ENCODE data around the gene CLSTN2.

CLSTN2 gene

GRCh38 chr3:140007911-140008869 is 73.2 kb downstream of the CLSTN2 start:
- Histone ChIP-seq H3K27ac (no peak overlapping the region), H3K4me1 (no peaks in the 10 kb centered on the region), H3K27me3 (no peaks in the 10 kb centered on the region), H3K4me3 (no peak overlapping the region), H3K9me3 (no peaks in the 10 kb centered on the region), H3K36me3 (no peaks in the 10 kb centered on the region)
- TF ChIP-seq, protein P1, sequence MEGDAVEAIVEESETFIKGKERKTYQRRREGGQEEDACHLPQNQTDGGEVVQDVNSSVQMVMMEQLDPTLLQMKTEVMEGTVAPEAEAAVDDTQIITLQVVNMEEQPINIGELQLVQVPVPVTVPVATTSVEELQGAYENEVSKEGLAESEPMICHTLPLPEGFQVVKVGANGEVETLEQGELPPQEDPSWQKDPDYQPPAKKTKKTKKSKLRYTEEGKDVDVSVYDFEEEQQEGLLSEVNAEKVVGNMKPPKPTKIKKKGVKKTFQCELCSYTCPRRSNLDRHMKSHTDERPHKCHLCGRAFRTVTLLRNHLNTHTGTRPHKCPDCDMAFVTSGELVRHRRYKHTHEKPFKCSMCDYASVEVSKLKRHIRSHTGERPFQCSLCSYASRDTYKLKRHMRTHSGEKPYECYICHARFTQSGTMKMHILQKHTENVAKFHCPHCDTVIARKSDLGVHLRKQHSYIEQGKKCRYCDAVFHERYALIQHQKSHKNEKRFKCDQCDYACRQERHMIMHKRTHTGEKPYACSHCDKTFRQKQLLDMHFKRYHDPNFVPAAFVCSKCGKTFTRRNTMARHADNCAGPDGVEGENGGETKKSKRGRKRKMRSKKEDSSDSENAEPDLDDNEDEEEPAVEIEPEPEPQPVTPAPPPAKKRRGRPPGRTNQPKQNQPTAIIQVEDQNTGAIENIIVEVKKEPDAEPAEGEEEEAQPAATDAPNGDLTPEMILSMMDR (IDR thresholded peaks at IDR 0.05), result no peak
- intact Hi-C loops (cut with DNase I; ENCODE audit: low total_unique reads), result no loop called here
- no peak for DNase-seq

DNA sequence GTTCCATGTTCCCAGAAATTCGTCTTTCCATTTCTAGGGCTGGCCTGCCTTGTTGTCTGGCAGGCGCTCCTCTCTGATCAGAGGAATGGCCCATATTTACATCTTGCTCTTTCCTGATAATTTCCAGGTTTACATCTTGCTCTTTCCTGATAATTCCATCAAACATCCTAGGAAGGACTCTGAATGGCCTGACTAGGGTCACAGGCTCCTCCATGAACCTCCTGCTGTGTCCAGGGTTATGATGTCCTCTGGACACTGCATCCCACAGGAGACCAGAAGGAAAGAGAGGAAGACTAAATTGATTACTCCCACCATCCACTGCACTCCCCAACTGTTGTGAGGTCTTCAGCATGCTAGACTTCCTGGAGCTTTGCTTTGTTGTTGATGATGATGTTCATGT is 75.4 kb downstream of the CLSTN2 start:
- no peak overlapping the region for H3K4me3 ChIP-seq
- no peaks in the 10 kb centered on the region for H3K27me3 ChIP-seq
- TF ChIP-seq, protein P1 (IDR thresholded peaks at IDR 0.05), result no peak
- H3K9me3 ChIP-seq, result no peaks in the 10 kb centered on the region
- no peaks in the 10 kb centered on the region for H3K4me1 ChIP-seq
- no peak overlapping the region for H3K27ac ChIP-seq
- DNase-seq, result no peak
- intact Hi-C loops (cut with DNase I; ENCODE audit: low total_unique reads), result no loop called here
- H3K36me3 ChIP-seq, result no peaks in the 10 kb centered on the region

- Histone ChIP-seq H3K9me3 (no peaks in the 10 kb centered on the region), H3K4me1 (no peaks in the 10 kb centered on the region), H3K27me3 (no peaks in the 10 kb centered on the region), H3K36me3 (no peaks in the 10 kb centered on the region), H3K27ac (no peak overlapping the region), H3K4me3 (no peak overlapping the region)
- no peak for DNase-seq
- intact Hi-C loops (cut with DNase I; ENCODE audit: low total_unique reads), result no loop called here
- TF ChIP-seq, protein P1 (IDR thresholded peaks at IDR 0.05), result no peak
Measured at GRCh38 chr3:140011086-140011485, 76.1 kb downstream of the CLSTN2 start.

GRCh38 chr3:140011611-140012277 is 76.8 kb downstream of the CLSTN2 start:
- no peak overlapping the region for H3K4me3 ChIP-seq
- TF ChIP-seq, protein P1 (IDR thresholded peaks at IDR 0.05), result no peak
- no peaks in the 10 kb centered on the region for H3K9me3 ChIP-seq
- no peak for DNase-seq
- intact Hi-C loops (cut with DNase I; ENCODE audit: low total_unique reads), result no loop called here
- H3K27ac ChIP-seq, result no peak overlapping the region
- no peaks in the 10 kb centered on the region for H3K36me3 ChIP-seq
- no peaks in the 10 kb centered on the region for H3K27me3 ChIP-seq
- H3K4me1 ChIP-seq, result no peaks in the 10 kb centered on the region

- Histone ChIP-seq H3K9me3 (no peaks in the 10 kb centered on the region), H3K36me3 (no peaks in the 10 kb centered on the region), H3K4me1 (no peaks in the 10 kb centered on the region), H3K27ac (no peak overlapping the region), H3K4me3 (no peak overlapping the region), H3K27me3 (no peaks in the 10 kb centered on the region)
- intact Hi-C loops (cut with DNase I; ENCODE audit: low total_unique reads), result no loop called here
- TF ChIP-seq, protein P1 (IDR thresholded peaks at IDR 0.05), result no peak
- no peak for DNase-seq
Measured at GRCh38 chr3:140013220-140013619, 78.2 kb downstream of the CLSTN2 start.

All from tibial artery (tissue), 4 donors.